Measurements from ENCODE around the gene VAX1. TPM values are rescaled to one million over a fixed set of nuclear protein-coding genes. Genes with fewer than 3 reads are reported as not detected.

Gene VAX1
- total and polyA plus RNA-seq, 9 of the 15 experiments (the other 6 are each of a cell fraction or from before 2014, with no cell fraction given): not detected

GRCh38 chr10:117168729-117169128, 30.7 kb upstream of the VAX1 start (continued):
- TF ChIP-seq, protein P1, sequence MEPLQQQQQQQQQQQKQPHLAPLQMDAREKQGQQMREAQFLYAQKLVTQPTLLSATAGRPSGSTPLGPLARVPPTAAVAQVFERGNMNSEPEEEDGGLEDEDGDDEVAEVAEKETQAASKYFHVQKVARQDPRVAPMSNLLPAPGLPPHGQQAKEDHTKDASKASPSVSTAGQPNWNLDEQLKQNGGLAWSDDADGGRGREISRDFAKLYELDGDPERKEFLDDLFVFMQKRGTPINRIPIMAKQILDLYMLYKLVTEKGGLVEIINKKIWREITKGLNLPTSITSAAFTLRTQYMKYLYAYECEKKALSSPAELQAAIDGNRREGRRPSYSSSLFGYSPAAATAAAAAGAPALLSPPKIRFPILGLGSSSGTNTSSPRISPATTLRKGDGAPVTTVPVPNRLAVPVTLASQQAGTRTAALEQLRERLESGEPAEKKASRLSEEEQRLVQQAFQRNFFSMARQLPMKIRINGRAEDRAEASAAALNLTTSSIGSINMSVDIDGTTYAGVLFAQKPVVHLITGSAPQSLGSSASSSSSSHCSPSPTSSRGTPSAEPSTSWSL (CRISPR knock-in tag; IDR thresholded peaks at IDR 0.05; ENCODE audit: borderline replicate concordance): no peak
- TF ChIP-seq HCFC1 (IDR thresholded peaks at IDR 0.05; ENCODE audit: low read depth, low read length): no peak
- no peak for TF ChIP-seq U2AF1 (optimal IDR thresholded peaks at IDR 0.05; ENCODE audit: low read depth, low read length)
- no peak for TF ChIP-seq NKRF (IDR thresholded peaks at IDR 0.05; ENCODE audit: borderline replicate concordance)

Data from K562 (cell line).